Measurements from ENCODE around the gene EXOSC7. TPM values are rescaled to one million over a fixed set of nuclear protein-coding genes. Genes with fewer than 3 reads are reported as not detected.

Gene EXOSC7
- polyA plus RNA-seq, 1 donor (not counting 4 experiments of a cell fraction or from before 2014, with no cell fraction given) = 94.4 TPM

- Histone ChIP-seq H3K9ac (ENCODE audit: control insufficient read depth, extremely low read depth, insufficient read depth, low read length) (no peak overlapping the region), H3K4me3 (ENCODE audit: control insufficient read depth in 2 of 3, extremely low read depth in 1 of 3, insufficient read depth in 2 of 3, low read depth in 1 of 3, low read length in 3 of 3) (no peak overlapping the region), H3K27me3 (ENCODE audit: control insufficient read depth, extremely low read depth, insufficient read depth, low read length) (no peaks in the 10 kb centered on the region), H3K27ac (ENCODE audit: control insufficient read depth, insufficient read depth, low read length) (no peak overlapping the region), H3K9me3 (ENCODE audit: control insufficient read depth, low read depth, low read length) (no peaks in the 10 kb centered on the region), H4K20me1 (ENCODE audit: control insufficient read depth, extremely low read depth, insufficient read depth, low read length) (no peaks in the 10 kb centered on the region), H3K4me2 (ENCODE audit: control insufficient read depth, extremely low read depth, insufficient read depth, low read depth, low read length) (no peak overlapping the region), H3K36me3 (ENCODE audit: control insufficient read depth in 2 of 2, extremely low read depth in 1 of 2, insufficient read depth in 2 of 2, low read length in 2 of 2) (peaks cover 36 to 54% of the 10 kb centered on the region in 2 experiments), H3K4me1 (ENCODE audit: control insufficient read depth, extremely low read depth, insufficient read depth, low read length) (no peaks in the 10 kb centered on the region), H2AFZ (ENCODE audit: control insufficient read depth, low read length) (no peak overlapping the region), H3K9me1 (ENCODE audit: control insufficient read depth, extremely low read depth, insufficient read depth, low read length) (no peaks in the 10 kb centered on the region), H3K79me2 (ENCODE audit: control insufficient read depth, insufficient read depth, low read length) (peaks cover 1% of the 10 kb centered on the region)
- no peak for DNase-seq (ENCODE audit: low read depth, low spot score)
- no peak for TF ChIP-seq CTCF (optimal IDR thresholded peaks at IDR 0.05 in 1 of 3, IDR thresholded peaks at IDR 0.05 in 1 of 3, conservative IDR thresholded peaks at IDR 0.05 in 1 of 3; ENCODE audit: extremely low read depth in 1 of 3, insufficient read depth in 2 of 3, low read length in 3 of 3)
- TF ChIP-seq EZH2 (IDR thresholded peaks at IDR 0.05; ENCODE audit: low read length) = no peak
- dilution Hi-C loops (cut with MboI; ENCODE audit: extremely low pct_ligation_motif_present, low sequenced_read_pairs) = no loop called here
- FAIRE-seq = no peak
Measured at GRCh38 chr3:45000823-45001222, 24.8 kb downstream of the EXOSC7 start.

GRCh38 chr3:45001738-45002137 lies 25.7 kb downstream of the EXOSC7 start:
- Histone ChIP-seq H3K4me2 (ENCODE audit: control insufficient read depth, extremely low read depth, insufficient read depth, low read depth, low read length) (no peak overlapping the region), H3K36me3 (ENCODE audit: control insufficient read depth in 2 of 2, extremely low read depth in 1 of 2, insufficient read depth in 2 of 2, low read length in 2 of 2) (peaks cover 36 to 54% of the 10 kb centered on the region in 2 experiments), H3K27ac (ENCODE audit: control insufficient read depth, insufficient read depth, low read length) (no peak overlapping the region), H3K9ac (ENCODE audit: control insufficient read depth, extremely low read depth, insufficient read depth, low read length) (no peak overlapping the region), H3K79me2 (ENCODE audit: control insufficient read depth, insufficient read depth, low read length) (no peaks in the 10 kb centered on the region), H3K27me3 (ENCODE audit: control insufficient read depth, extremely low read depth, insufficient read depth, low read length) (no peaks in the 10 kb centered on the region), H4K20me1 (ENCODE audit: control insufficient read depth, extremely low read depth, insufficient read depth, low read length) (no peaks in the 10 kb centered on the region), H2AFZ (ENCODE audit: control insufficient read depth, low read length) (no peak overlapping the region), H3K4me1 (ENCODE audit: control insufficient read depth, extremely low read depth, insufficient read depth, low read length) (no peaks in the 10 kb centered on the region), H3K9me1 (ENCODE audit: control insufficient read depth, extremely low read depth, insufficient read depth, low read length) (no peaks in the 10 kb centered on the region), H3K4me3 (ENCODE audit: control insufficient read depth in 2 of 3, extremely low read depth in 1 of 3, insufficient read depth in 2 of 3, low read depth in 1 of 3, low read length in 3 of 3) (no peak overlapping the region), H3K9me3 (ENCODE audit: control insufficient read depth, low read depth, low read length) (no peaks in the 10 kb centered on the region)
- FAIRE-seq (no peak), DNase-seq (ENCODE audit: low read depth, low spot score) (no peak)
- TF ChIP-seq CTCF (optimal IDR thresholded peaks at IDR 0.05 in 1 of 3, IDR thresholded peaks at IDR 0.05 in 1 of 3, conservative IDR thresholded peaks at IDR 0.05 in 1 of 3; ENCODE audit: extremely low read depth in 1 of 3, insufficient read depth in 2 of 3, low read length in 3 of 3) (no peak), EZH2 (IDR thresholded peaks at IDR 0.05; ENCODE audit: low read length) (no peak)
- dilution Hi-C loops (cut with MboI; ENCODE audit: extremely low pct_ligation_motif_present, low sequenced_read_pairs) = no loop called here

All from keratinocyte (primary cell).